ENCODE results near the gene DCDC2C. TPM values are rescaled to one million over a fixed set of nuclear protein-coding genes. Genes with fewer than 3 reads are reported as not detected.

Gene DCDC2C
- total RNA-seq, 1 experiment from 2014 or later = not detected

DNA sequence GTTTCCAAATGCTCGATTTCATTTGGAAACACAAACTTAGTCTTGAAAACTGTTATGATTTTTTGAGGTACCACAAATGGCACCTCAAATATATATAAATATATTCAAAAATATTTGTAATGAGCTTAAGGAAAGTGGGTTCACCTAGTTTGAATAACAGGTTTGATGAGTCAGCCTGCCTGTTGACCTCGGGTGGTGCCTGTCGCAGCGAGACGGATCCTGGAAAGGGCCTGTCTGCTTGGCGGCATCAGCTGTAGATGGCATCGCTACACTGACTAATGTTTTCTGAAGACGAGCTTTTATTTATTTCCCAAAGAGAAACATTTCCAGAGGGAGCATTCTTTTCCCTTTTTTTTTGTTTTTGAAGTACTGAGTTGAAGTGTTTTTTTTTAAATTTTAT lies 38.5 kb upstream of the DCDC2C start:
- H3K27me3 ChIP-seq (ENCODE audit: control insufficient read depth, insufficient read depth, low read length) = no peaks in the 10 kb centered on the region
- ATAC-seq (no peak), DNase-seq (ENCODE audit: low read depth, low spot score) (no peak)
- intact Hi-C loops (cut with micrococcal nuclease; ENCODE audit: unreplicated experiment) = no loop called here
- no peaks in the 10 kb centered on the region for H3K36me3 ChIP-seq (ENCODE audit: control insufficient read depth, insufficient read depth, low read length)
- no peak overlapping the region for H3K4me3 ChIP-seq (ENCODE audit: low read depth in 2 of 2, low read length in 2 of 2)
- TF ChIP-seq TCF7L2 (IDR thresholded peaks at IDR 0.05; ENCODE audit: low read depth, low read length) = no peak
- TF ChIP-seq, protein P1, sequence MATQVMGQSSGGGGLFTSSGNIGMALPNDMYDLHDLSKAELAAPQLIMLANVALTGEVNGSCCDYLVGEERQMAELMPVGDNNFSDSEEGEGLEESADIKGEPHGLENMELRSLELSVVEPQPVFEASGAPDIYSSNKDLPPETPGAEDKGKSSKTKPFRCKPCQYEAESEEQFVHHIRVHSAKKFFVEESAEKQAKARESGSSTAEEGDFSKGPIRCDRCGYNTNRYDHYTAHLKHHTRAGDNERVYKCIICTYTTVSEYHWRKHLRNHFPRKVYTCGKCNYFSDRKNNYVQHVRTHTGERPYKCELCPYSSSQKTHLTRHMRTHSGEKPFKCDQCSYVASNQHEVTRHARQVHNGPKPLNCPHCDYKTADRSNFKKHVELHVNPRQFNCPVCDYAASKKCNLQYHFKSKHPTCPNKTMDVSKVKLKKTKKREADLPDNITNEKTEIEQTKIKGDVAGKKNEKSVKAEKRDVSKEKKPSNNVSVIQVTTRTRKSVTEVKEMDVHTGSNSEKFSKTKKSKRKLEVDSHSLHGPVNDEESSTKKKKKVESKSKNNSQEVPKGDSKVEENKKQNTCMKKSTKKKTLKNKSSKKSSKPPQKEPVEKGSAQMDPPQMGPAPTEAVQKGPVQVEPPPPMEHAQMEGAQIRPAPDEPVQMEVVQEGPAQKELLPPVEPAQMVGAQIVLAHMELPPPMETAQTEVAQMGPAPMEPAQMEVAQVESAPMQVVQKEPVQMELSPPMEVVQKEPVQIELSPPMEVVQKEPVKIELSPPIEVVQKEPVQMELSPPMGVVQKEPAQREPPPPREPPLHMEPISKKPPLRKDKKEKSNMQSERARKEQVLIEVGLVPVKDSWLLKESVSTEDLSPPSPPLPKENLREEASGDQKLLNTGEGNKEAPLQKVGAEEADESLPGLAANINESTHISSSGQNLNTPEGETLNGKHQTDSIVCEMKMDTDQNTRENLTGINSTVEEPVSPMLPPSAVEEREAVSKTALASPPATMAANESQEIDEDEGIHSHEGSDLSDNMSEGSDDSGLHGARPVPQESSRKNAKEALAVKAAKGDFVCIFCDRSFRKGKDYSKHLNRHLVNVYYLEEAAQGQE (IDR thresholded peaks at IDR 0.05; ENCODE audit: insufficient read depth in 1 of 2, low read depth in 2 of 2, low read length in 1 of 2) = no peak
- H3K27ac ChIP-seq (ENCODE audit: low read length) = no peak overlapping the region
- in situ Hi-C loops (cut with HindIII; ENCODE audit: low pct_unique_long_range_greater_than_20kb, low sequenced_read_pairs) = no loop called here
- BruUV-seq (replicated peaks) = no TSS peak
- ChIA-PET POLR2A (no interaction called here), CTCF (interaction anchor here (0.7 kb wide), 1 partner anchor 762 kb away, joined by 4 read pairs; no protein-coding TSS in a partner anchor)
- no peaks in the 10 kb centered on the region for H3K9me3 ChIP-seq (ENCODE audit: control insufficient read depth, insufficient read depth, low read depth, low read length)
- no peaks in the 10 kb centered on the region for H3K4me1 ChIP-seq (ENCODE audit: control insufficient read depth, insufficient read depth, low read length)

DNA sequence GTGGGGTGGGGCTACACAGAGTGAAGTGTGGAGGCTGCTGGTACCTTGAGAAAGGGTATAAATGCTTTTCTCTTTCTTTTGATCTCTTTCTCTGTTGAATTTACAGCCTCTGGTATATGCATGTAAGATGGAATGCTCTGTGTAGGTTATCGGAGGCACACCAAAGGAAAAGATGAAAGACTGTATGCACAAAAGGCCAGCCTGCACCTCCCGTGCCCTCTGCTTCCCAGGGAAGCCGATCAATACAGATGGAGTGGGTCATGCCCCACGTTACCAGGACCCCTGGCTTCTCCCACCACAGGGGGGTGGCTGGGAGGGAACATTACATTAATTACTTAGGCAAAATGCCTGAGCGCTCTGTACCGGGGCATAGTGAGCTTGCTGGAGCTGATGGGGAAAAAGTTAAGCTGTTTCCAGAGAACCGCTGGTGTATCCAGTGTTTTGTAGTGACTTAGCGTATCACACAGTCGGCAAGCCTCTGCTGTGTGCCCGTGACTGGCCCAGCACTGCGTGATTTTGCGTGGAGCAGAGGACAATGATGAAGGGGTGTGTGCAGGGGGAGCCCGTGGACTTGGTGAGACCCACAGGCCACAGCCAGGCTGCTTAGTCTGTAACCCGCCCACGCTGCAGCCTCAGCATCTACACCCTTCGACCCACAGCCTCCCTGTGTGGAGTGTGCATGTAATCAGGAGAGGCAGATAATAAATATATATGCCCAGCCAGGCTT lies 37.3 kb upstream of the DCDC2C start:
- POLR2A ChIA-PET = no interaction called here
- H3K4me3 ChIP-seq (ENCODE audit: low read depth in 2 of 2, low read length in 2 of 2) = no peak overlapping the region
- TF ChIP-seq, protein P1 (IDR thresholded peaks at IDR 0.05; ENCODE audit: insufficient read depth in 1 of 2, low read depth in 2 of 2, low read length in 1 of 2) = no peak
- TF ChIP-seq POLR2AphosphoS5 (IDR thresholded peaks at IDR 0.05; ENCODE audit: low read depth, low read length) = no peak
- no peak for TF ChIP-seq TCF7L2 (IDR thresholded peaks at IDR 0.05; ENCODE audit: low read depth, low read length)
- TF ChIP-seq SIN3A (IDR thresholded peaks at IDR 0.05; ENCODE audit: borderline replicate concordance, insufficient read depth, low read depth, low read length) = no peak
- TF ChIP-seq, protein P2, sequence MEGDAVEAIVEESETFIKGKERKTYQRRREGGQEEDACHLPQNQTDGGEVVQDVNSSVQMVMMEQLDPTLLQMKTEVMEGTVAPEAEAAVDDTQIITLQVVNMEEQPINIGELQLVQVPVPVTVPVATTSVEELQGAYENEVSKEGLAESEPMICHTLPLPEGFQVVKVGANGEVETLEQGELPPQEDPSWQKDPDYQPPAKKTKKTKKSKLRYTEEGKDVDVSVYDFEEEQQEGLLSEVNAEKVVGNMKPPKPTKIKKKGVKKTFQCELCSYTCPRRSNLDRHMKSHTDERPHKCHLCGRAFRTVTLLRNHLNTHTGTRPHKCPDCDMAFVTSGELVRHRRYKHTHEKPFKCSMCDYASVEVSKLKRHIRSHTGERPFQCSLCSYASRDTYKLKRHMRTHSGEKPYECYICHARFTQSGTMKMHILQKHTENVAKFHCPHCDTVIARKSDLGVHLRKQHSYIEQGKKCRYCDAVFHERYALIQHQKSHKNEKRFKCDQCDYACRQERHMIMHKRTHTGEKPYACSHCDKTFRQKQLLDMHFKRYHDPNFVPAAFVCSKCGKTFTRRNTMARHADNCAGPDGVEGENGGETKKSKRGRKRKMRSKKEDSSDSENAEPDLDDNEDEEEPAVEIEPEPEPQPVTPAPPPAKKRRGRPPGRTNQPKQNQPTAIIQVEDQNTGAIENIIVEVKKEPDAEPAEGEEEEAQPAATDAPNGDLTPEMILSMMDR (IDR thresholded peaks at IDR 0.05) = no peak
- H3K36me3 ChIP-seq (ENCODE audit: control insufficient read depth, insufficient read depth, low read length) = no peaks in the 10 kb centered on the region
- in situ Hi-C loops (cut with HindIII; ENCODE audit: low pct_unique_long_range_greater_than_20kb, low sequenced_read_pairs) (no loop called here), intact Hi-C loops (cut with micrococcal nuclease; ENCODE audit: unreplicated experiment) (no loop called here)
- no peaks in the 10 kb centered on the region for H3K9me3 ChIP-seq (ENCODE audit: control insufficient read depth, insufficient read depth, low read depth, low read length)
- CTCF ChIA-PET = no interaction called here
- DNase-seq (ENCODE audit: low read depth, low spot score) (no peak), ATAC-seq (no peak)
- no peaks in the 10 kb centered on the region for H3K27me3 ChIP-seq (ENCODE audit: control insufficient read depth, insufficient read depth, low read length)
- BruUV-seq (replicated peaks) = no TSS peak
- H3K27ac ChIP-seq (ENCODE audit: low read length) = no peak overlapping the region
- H3K4me1 ChIP-seq (ENCODE audit: control insufficient read depth, insufficient read depth, low read length) = no peaks in the 10 kb centered on the region

Data from Panc1 (cell line).